Ramos (cell line): Measurements from ENCODE around the gene PDE11A.

Source experiments
- in situ Hi-C: fragments of 300-500 bp; cut with MboI; formaldehyde crosslinking; loops from one replicate; pipeline ENCODE4 v1.14.3; 2022; ENCODE audit warnings: low sequenced_read_pairs; ENCODE audit not compliant: unreplicated experiment

Gene PDE11A

DNA sequence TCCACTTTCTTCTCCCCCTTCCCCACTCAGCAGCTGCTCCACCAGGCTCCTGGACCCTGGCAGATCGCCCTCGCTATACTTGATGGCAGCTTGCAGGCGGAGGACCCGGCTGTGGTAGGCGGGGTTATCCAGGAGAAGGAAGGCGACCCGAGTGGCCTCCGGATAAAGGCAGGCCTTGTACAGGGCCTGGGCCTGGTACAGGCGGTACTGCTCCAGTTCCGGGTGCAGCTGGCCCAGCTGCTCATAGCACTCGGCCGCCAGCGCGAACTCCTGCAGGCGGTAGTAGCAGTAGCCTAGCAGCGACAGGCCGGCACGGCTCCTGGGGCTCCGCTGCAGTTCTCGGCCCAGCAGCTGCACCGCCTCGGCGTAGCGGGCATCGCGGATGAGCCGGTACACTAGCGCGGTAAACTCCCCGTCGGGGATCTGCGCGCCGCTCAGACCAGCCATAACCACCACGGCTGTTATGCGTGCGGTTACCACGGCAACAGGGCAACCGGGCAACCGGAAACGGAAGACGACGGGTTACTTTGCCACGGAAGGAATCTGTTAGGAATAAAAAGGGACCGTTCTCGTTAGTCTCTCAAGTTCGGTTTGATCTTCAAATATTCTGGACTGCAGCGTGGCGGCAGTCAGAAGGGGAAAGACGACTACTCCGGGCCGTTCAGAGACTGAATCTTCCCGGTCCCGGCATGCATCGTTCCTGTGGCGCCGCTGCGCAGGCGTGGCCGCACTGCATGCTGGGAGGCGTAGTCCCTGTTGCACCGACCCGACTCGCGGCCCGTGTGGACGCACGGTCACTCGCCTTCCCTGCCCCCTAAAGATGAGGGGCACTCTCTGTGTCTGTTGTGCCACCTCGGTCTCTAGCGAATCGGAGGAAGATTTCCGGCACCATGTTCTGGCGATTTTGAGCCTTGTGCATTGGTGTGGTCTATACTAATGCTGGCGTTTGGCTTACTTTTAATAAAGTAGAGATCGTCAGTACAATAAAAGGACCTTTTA lies 454.0 kb downstream of the PDE11A start:
- in situ Hi-C loops = no loop called here

DNA sequence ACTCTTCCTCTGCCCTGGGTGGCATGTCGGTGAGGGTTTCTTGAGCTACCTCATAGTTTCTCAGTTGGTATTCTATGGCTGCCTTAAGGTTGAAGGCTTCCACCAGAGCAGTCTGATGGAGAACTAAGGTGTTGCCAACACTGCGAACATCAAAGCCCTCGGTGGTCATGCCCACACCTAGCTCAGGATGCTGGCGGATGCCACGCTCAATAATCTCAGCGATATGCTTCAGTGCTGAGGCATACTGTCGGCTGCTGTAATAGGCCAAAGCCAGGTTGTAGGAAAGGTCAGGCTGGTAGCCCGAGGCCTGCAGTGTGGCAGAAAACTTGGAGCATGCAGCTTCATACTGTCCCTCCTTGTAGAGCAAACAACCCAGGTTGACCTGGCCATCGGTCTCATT lies 454.7 kb downstream of the PDE11A start:
- in situ Hi-C loops = no loop called here

DNA sequence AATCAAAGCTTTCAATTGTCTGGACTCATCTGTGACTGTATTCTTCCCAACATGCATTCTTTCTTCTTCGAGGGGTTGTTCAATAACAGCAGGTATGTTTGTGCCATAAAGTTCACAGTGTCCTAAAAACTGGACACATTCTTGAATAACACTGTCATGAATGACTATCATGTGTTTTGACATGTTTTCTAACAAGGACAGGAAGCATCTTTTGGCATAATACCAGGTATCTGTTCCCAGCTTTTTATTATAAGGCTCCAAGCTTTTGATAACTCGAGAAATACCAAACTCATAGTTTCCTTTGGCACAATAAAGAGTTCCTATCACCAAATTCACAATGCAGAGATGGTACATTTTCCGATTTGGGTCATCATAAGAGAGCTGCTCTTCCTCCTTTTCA lies 455.8 kb downstream of the PDE11A start:
- in situ Hi-C loops = no loop called here

DNA sequence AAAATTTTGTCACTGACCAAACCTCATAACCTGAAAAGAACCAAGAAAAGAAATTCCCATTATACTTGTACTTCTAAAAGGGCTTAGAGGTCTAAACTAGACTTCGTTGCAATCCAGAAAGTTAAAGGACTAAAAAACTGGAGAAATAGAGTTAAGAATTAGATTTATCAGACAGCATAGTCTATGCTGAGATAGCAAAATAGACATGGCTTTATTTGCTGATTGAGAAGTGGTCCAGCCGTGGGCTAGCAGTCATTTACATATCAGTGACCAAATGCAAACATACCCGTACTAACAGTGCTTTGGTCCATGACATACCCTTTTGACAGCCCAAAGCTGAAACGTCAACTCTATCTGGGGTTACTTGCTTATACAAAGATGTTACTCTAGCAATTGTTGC lies 456.5 kb downstream of the PDE11A start:
- in situ Hi-C loops = no loop called here

- in situ Hi-C loops = no loop called here
Measured at GRCh38 chr2:177612659-177613058, 459.9 kb downstream of the PDE11A start.

GRCh38 chr2:177611310-177611886 lies 461.2 kb downstream of the PDE11A start:
- in situ Hi-C loops = no loop called here

GRCh38 chr2:177610813-177611212 lies 461.8 kb downstream of the PDE11A start:
- in situ Hi-C loops = no loop called here

DNA sequence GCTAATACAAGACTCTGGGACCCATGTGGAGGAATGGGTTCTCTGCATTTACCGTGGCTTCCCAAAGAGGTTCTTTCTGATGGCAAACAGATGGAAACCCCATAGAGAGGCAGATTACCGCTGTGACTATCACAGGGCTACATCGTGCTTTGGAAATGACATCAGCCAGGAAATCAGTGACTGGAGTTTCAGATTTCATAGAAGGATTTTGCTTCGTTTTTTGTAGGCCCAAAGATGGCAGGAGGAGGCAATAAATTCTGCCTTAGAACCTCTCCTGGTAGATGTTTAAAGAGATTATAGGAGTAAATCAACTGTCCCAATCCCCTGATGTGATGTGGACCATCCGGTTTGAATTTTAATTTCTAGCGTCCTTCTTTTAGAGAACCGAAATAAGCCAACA lies 465.9 kb downstream of the PDE11A start:
- in situ Hi-C loops = loop anchor here (10.0 kb wide), 1 partner anchor 272 kb away; no protein-coding TSS in a partner anchor

DNA sequence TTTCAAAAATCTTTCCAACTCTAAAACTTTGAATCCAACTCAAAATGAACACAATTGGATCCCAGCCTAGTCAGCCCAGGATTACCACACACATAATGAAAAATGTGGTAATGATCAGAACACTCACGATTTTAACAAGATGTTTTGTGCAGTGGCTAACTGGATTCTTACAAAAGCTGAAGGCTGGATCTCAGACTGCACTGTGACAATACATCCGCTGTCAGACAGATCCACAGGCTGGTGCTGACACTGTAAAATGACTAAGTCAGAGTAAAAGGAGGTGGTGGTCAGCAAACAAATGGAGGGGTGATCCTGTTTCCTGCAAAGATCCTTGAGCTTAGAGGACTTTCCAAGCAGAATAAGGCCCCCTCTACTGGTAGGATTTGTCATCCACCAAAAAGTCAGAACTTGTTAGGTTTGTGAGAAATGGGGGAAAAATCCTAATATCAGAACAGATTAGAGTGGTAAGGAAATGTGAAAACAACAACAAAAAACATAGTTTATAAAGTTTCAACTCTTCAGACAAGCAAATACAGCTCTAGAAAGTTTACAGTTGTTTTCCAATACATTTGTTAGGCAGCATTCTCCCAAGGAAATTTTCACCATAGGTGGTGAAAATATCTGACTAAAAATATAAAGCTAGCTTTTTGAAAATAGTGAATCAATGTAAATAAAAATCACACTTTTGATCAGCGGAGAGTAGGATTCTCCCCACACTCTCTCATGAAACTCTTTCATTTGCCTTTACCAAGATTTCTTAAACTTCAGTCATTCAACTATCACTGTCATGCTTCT lies 468.1 kb downstream of the PDE11A start:
- in situ Hi-C loops = loop anchor here (10.0 kb wide), 1 partner anchor 270 kb away; no protein-coding TSS in a partner anchor

- in situ Hi-C loops = loop anchor here (10.0 kb wide), 1 partner anchor 269 kb away; no protein-coding TSS in a partner anchor
Measured at GRCh38 chr2:177603768-177604167, 468.8 kb downstream of the PDE11A start.

- in situ Hi-C loops = loop anchor here (10.0 kb wide), 1 partner anchor 268 kb away; no protein-coding TSS in a partner anchor
Measured at GRCh38 chr2:177603181-177603580, 469.4 kb downstream of the PDE11A start.

GRCh38 chr2:177602611-177603164 lies 469.9 kb downstream of the PDE11A start:
- in situ Hi-C loops = loop anchor here (10.0 kb wide), 1 partner anchor 268 kb away; no protein-coding TSS in a partner anchor

- in situ Hi-C loops = loop anchor here (10.0 kb wide), 1 partner anchor 266 kb away; no protein-coding TSS in a partner anchor
Measured at GRCh38 chr2:177600917-177601316, 471.7 kb downstream of the PDE11A start.

DNA sequence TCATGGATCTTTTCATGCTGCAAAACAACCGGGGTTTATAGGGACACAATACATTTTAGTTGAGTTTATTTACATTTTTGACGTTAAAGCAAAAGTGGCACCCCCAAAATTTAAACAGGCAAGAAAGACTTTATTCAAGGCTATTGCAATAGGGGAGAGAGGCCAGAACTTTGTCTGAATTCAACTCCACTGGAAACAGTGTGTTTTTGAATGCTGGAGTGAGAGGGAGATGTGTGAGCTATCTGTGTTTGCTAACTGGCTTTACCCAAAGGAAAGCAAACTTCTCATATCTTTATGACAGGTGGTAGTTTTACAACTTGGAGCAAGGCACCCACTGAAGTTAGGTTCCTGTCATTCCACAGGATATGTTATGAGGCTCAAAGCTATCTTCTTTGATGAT lies 472.6 kb downstream of the PDE11A start:
- in situ Hi-C loops = loop anchor here (10.0 kb wide), 1 partner anchor 265 kb away; no protein-coding TSS in a partner anchor

- in situ Hi-C loops = no loop called here
Measured at GRCh38 chr2:177599139-177599688, 473.4 kb downstream of the PDE11A start.

DNA sequence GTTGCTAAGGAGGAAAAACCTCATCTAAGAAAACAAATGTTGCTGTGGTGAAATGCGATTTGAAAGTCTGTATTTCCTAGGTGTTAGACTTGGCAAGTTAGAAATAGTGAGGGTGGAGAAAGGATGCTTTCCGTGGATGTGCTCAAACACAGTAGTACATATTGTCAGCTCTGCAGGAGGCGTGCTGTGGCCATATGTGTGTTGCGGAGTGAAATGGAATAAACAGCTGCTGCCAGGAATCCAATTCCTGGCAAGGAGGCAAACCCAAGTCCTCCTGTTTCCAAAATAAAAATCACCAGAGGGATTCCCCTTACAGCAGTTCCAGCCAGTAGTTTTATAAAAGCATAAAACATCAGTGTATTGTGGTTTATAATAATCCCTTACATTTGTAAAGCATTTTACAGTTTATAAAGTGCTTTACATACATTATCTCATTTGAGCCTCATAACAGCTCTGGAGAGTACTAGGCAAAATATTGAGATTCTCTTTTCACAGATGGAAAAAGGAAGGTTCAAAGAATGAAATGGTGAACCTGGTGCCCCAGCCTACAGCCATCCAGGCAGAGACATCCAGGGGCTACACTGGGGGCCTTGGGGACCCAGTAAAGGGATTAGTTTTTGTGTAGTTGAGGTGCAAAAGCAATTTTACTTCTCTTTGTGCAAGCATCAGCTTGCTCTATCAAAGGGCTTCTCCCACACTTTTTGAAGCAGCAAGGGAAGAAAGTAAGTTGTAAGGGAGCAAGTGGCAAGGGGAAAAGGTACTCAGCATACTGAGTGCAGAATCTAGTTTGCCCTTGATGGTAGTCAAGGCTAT lies 474.0 kb downstream of the PDE11A start:
- in situ Hi-C loops = no loop called here

- in situ Hi-C loops = no loop called here
Measured at GRCh38 chr2:177597759-177598158, 474.8 kb downstream of the PDE11A start.

- in situ Hi-C loops = no loop called here
Measured at GRCh38 chr2:177596866-177597265, 475.7 kb downstream of the PDE11A start.
